Measurements from ENCODE around the gene EXOC3L4.
A peak's percentile ranks its signal among the peaks of the same experiment; 100 is the strongest.

The EXOC3L4 gene

DNA sequence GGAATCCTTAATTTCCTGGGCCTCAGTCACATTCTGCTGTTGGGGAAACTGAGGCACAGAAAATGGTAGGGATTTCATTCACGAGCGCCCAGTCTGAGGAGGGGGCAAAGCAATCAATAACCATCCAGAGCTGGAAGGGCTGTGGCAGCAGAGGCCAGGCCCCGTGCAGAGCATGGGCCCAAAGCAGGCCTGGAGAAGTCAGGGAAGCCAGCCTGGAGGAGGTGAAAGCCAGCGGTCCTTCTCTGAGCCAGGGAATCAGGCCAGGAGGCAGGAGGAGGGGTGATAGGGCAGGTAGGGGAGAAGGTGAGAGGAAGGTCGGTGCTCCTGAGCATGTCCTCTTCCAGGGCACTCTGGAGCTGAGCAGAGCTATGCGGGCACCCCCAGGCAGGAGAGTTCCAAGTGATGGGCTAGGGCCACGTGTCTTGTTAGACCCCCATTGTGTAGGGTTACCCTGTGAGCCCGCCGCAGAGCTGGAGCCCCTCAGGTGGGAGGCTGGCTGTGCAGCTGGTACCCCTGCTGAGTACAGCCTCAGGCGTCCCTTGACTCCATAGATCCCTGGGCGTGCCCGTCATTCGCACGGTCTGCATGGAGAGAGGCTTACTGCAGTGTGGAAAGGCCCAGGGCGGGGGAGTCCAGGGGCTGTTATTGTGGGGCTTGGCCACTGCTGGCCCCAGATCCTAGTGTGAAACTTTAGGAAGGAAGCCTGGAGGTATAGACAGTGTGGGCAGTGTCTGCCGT is 33.5 kb downstream of the EXOC3L4 start:
- Mint-ChIP-seq H3K27me3 (peaks cover 4% of the 10 kb centered on the region), H3K36me3 (no peaks in the 10 kb centered on the region), H3K27ac (no peak overlapping the region), H3K4me1 (no peaks in the 10 kb centered on the region), H3K9me3 (no peaks in the 10 kb centered on the region), H3K4me3 (no peak overlapping the region)

DNA sequence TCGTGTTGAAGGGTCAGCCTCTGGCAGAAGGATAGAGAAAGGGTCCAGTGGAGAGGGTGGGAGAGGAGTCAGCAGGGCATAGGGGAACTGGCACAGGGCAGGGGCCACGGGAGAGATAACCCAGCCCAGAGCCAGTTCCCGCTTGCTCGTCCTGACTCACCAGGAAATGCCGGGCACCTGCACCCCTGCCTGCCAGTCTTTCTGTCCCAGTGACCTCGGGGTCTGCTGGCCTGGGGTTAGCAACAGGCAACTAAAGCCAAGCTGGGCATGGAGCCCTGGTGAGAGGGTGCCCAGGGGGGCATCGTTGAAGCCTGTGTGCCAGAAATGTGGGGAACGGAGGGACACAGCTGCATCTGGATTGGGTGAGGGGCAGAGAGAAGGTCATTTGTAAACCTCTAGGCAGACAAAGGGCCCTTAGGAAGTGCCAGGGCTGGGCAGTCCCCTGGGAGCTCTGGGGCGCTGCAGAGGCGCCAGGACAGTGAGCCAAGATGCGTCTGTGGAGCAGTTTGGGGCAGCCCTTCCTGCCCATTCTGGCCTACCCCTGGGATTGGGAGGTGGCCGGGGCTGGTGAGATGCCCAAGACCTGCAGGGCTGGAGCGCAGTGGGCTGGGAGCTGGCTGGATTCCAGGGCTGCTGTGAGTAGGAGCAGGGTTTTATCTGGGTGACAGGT is 34.2 kb downstream of the EXOC3L4 start:
- Mint-ChIP-seq H3K4me1 (no peaks in the 10 kb centered on the region), H3K4me3 (no peak overlapping the region)

DNA sequence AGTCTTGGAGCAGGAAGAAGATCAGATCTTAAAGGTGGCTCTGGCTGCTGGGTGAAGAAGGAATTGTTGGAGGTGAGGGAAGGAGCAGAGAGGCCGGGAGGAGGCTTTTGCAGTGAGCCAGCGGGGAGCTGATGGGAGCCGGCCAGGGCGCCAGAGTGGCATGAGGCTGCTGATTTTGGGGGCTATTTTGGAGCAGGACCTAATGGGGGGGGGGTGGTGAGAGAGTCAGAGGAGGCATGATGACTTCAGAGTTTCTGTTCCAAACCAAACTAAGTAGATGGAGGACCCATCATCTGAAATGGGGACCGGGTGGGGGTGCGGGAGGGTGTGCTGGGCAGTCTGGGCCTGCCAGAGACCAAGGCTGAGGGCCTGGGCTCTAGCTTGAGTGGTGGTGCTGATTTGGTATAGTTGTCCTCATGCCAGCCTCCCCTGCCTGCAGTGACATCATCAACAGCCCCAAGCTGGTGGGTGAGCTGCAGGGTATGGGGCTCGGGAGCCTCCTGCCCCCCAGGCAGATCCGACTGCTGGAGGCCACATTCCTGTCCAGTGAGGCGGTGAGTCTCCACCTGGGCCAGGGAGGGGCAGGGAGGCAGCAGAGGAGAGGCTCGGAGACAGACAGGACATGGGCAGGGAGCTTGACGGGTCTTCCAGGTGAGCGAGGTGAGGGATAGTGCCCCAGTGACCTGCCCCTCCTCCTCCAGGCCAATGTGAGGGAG is 34.9 kb downstream of the EXOC3L4 start:
- H3K4me1 Mint-ChIP-seq = no peaks in the 10 kb centered on the region
- no peaks in the 10 kb centered on the region for H3K27me3 Mint-ChIP-seq
- no peaks in the 10 kb centered on the region for H3K9me3 Mint-ChIP-seq
- no peak overlapping the region for H3K27ac Mint-ChIP-seq
- H3K36me3 Mint-ChIP-seq = no peaks in the 10 kb centered on the region
- H3K4me3 Mint-ChIP-seq = no peak overlapping the region

More for the DNA sequence above, 34.2 kb downstream of the EXOC3L4 start:
- no peak overlapping the region for H3K27ac Mint-ChIP-seq
- no peaks in the 10 kb centered on the region for H3K36me3 Mint-ChIP-seq
- peaks cover 4% of the 10 kb centered on the region for H3K27me3 Mint-ChIP-seq
- H3K9me3 Mint-ChIP-seq = no peaks in the 10 kb centered on the region

DNA sequence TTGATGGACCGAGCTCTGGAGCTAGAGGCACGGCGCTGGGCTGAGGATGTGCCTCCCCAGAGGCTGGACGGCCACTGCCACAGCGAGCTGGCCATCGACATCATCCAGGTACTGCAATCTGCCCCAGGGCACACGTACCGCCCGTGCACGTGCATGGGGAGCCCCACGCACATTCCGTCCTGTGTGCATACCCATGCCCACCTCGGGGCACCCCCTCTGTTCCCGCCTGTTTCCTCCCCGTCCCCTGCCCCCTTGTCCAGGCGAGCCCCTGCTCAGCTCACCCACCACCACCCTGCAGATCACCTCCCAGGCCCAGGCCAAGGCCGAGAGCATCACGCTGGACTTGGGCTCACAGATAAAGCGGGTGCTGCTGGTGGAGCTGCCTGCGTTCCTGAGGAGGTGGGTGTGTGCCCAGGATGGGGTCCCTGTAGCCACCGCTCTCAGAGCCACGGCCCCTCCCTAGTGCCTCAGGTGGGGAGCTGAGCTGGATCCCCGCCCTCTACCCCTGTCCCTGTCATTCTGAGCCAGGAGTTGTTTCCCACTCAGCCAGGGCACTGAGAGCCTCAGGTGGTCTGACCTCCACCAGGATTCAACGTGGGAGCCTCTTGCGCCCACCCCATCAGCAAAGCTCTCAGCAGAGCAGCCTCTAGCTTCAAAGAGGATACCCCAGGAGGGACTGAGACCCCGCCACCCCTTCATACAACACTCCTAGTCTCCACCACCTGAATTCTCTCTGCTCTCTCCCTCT is 35.7 kb downstream of the EXOC3L4 start:
- no peaks in the 10 kb centered on the region for H3K36me3 Mint-ChIP-seq

DNA sequence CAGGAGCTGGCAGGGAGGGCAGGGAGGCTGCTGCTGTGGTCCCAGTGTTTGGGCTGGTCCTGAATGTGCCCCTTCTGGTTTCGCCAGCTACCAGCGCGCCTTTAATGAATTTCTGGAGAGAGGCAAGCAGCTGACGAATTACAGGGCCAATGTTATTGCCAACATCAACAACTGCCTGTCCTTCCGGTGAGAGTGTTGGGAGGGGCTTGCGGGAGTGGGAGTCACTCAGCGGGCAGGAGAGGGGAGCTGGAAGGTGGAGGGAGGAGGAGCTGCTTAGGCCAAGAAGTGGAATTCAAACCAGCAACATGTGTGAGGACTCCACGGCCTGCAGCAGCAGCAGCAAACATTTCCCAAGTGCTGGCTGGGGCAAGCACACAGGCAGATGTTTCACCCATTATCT is 36.4 kb downstream of the EXOC3L4 start:
- Mint-ChIP-seq H3K4me1 (no peaks in the 10 kb centered on the region), H3K27me3 (no peaks in the 10 kb centered on the region), H3K36me3 (no peaks in the 10 kb centered on the region), H3K27ac (no peak overlapping the region), H3K9me3 (no peaks in the 10 kb centered on the region), H3K4me3 (no peak overlapping the region)

More for the DNA sequence above, 35.7 kb downstream of the EXOC3L4 start:
- Mint-ChIP-seq H3K4me1 (no peaks in the 10 kb centered on the region), H3K27me3 (no peaks in the 10 kb centered on the region), H3K4me3 (no peak overlapping the region), H3K27ac (peak overlapping the region; percentile 82), H3K9me3 (no peaks in the 10 kb centered on the region)

DNA sequence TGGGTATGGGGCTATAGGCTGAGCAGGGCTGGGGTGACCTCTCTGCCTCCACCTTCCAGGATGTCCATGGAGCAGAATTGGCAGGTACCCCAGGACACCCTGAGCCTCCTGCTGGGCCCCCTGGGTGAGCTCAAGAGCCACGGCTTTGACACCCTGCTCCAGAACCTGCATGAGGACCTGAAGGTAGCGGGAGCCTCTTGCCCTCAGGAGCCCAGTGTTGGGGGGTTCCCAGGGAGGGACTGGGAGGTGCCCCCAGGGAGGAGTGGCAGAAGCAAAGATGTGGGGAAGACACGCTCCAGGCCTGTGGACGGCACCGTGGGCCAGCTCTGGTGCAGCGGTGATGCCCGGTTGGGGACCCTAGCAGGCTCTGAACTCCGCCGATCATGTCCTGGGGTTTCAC is 37.1 kb downstream of the EXOC3L4 start:
- Mint-ChIP-seq H3K9me3 (no peaks in the 10 kb centered on the region), H3K36me3 (no peaks in the 10 kb centered on the region), H3K27me3 (no peaks in the 10 kb centered on the region), H3K27ac (no peak overlapping the region), H3K4me1 (no peaks in the 10 kb centered on the region), H3K4me3 (no peak overlapping the region)

DNA sequence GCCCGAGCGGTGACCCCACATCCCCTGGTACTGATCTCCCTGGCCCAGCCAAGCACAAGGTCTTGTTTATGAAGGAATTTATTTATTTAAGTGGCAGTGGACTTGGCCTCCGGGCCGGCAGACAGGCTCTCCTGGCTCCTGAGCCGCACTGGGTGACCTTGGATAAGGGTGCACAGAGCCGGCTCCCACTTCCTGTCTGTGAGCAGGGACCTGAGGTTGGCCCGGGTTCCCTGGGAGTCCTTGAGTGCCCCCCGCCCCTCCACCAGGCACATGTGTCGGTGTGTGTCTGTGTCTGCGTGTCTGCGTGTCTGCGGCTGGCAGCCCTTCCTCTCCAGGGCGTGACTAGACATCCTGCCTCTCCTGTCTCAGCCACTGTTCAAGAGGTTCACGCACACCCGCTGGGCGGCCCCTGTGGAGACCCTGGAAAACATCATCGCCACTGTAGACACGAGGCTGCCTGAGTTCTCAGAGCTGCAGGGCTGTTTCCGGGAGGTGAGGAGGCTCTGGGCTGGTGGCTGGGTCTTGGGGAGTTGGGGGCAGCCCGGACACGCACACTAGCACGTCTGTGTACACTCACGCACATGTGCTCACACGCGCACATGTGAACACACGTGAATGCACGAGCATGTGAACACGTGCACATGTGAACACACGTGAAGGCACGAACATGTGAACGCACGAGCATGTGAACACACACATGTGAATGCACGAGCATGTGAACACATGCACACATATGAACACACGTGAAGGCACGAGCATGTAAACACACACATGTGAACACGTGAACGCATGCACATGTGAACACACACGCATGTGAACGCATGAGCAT is 38.1 kb downstream of the EXOC3L4 start:
- Mint-ChIP-seq H3K9me3 (no peaks in the 10 kb centered on the region), H3K27ac (no peak overlapping the region), H3K27me3 (no peaks in the 10 kb centered on the region), H3K36me3 (no peaks in the 10 kb centered on the region), H3K4me1 (no peaks in the 10 kb centered on the region), H3K4me3 (no peak overlapping the region)

DNA sequence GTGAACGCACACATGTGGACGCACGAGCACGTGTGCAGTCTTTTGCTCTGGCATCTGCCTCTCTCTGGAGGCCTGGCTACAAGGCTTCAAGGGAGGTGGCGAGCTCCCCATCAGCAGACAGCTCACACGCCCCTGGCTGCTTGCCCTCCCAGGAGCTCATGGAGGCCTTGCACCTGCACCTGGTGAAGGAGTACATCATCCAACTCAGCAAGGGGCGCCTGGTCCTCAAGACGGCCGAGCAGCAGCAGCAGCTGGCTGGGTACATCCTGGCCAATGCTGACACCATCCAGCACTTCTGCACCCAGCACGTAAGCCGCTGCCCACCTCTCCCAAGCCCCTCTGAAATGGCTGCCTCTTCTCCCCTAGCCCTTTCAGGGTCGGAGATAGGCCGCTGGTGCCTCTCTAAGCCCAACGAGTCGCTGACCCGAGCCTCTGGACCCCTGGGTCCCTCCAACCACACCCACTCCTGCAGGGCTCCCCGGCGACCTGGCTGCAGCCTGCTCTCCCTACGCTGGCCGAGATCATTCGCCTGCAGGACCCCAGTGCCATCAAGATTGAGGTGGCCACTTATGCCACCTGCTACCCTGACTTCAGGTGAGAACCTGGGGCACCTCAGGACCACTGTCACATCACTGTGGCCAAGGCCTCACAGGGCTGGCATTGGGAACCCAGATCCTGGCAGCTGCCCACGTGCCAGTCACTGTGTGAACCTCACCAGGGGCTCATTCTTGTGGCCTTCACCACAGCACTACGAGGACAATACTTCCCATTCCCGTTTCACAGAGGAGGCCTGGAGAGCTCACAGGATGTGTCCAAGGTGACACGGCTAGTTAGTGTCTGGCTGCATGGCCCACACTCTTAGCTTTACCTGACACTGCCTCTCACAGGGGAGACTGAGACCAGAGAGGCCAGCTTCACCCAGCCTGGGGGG is 39.0 kb downstream of the EXOC3L4 start:
- Mint-ChIP-seq H3K27me3 (no peaks in the 10 kb centered on the region), H3K36me3 (no peaks in the 10 kb centered on the region), H3K4me1 (no peaks in the 10 kb centered on the region), H3K4me3 (no peak overlapping the region), H3K9me3 (no peaks in the 10 kb centered on the region), H3K27ac (no peak overlapping the region)

DNA sequence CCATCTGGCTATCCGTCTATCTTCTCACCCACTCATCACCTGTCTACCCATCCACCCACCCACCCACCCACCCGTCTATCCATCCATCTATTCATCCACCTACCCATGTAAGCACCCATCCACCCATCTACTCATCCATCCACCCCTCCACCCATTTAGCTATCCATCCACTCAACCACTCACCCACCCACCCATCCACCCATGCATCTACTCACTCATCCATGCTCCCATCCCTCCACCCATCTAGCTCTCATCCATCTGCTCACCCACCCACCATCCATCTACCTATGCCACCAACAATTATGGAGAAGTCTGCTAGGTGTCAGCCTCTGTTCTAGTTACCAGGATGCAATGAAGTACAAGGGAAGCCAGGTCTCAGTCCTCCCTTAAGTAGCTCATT is 39.9 kb downstream of the EXOC3L4 start:
- Mint-ChIP-seq H3K4me3 (no peak overlapping the region), H3K27ac (no peak overlapping the region), H3K9me3 (no peaks in the 10 kb centered on the region), H3K36me3 (no peaks in the 10 kb centered on the region), H3K27me3 (peaks cover 2% of the 10 kb centered on the region), H3K4me1 (no peaks in the 10 kb centered on the region)

DNA sequence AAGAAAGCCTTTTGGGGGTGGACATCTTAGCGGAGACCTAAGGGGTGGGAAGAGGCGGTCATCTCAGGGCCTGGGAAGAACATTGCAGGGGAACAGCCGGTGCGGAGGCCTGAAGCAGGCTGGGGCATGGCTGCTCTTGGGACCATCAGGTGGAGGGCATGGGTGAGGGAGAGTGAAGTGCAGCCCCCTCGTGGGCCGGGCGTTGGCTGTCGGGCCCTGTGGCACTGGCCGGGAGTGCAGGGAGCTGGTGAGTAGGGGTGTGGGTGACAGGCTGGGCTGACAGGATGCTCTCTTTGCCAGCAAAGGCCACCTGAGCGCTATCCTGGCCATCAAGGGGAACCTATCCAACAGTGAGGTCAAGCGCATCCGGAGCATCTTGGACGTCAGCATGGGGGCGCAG is 40.4 kb downstream of the EXOC3L4 start:
- Mint-ChIP-seq H3K4me3 (no peak overlapping the region), H3K27ac (no peak overlapping the region), H3K36me3 (no peaks in the 10 kb centered on the region), H3K4me1 (no peaks in the 10 kb centered on the region), H3K27me3 (peaks cover 2% of the 10 kb centered on the region), H3K9me3 (no peaks in the 10 kb centered on the region)

DNA sequence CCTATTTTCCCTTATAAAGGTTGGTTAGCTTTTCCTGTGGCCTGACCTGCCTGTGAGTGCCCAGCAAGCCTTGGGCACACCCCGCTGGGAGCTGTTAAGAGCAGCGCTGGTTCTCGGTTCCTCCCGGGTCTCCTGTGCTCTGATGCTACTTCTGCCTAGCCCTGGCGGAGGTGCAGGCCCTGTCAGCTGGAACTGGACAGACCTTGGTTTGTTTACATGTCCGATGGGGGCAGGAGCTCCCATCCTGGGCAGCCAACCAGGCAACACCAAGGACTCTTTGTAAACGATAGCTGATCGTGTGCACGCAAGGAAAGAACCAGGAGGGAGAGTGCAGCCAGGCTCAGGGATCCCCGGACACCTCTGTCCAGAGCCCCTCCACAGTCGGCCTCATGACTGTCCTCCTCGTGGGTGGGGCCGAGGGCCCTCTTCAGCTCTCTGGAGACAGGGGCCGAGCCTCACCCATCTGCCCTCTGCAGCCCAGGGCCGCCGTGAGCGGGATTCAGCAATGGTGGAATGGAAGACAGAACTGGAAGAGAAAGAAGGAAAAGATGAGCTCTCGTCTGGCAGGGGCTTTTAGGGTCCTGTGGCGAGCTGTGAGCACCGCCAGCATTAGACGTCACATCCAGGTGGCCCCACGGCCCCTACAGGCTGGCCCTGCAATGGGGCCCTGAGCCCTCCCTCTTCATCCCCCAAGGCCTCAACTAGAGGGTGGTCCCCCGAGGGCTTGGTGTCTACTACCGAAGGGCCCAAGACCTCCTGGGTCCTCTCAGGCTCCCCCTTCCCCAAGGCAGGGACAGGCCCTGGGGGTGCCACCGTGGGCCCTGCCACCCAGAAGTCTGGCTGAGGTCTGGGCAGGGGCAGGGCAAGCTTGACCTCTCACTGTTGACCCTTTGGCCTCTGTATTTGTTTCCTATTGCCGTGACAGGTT is 41.1 kb downstream of the EXOC3L4 start:
- no peaks in the 10 kb centered on the region for H3K9me3 Mint-ChIP-seq
- peaks cover 4% of the 10 kb centered on the region for H3K4me1 Mint-ChIP-seq
- H3K27ac Mint-ChIP-seq = no peak overlapping the region
- no peaks in the 10 kb centered on the region for H3K36me3 Mint-ChIP-seq
- peaks cover 8% of the 10 kb centered on the region for H3K27me3 Mint-ChIP-seq
- H3K4me3 Mint-ChIP-seq = no peak overlapping the region

DNA sequence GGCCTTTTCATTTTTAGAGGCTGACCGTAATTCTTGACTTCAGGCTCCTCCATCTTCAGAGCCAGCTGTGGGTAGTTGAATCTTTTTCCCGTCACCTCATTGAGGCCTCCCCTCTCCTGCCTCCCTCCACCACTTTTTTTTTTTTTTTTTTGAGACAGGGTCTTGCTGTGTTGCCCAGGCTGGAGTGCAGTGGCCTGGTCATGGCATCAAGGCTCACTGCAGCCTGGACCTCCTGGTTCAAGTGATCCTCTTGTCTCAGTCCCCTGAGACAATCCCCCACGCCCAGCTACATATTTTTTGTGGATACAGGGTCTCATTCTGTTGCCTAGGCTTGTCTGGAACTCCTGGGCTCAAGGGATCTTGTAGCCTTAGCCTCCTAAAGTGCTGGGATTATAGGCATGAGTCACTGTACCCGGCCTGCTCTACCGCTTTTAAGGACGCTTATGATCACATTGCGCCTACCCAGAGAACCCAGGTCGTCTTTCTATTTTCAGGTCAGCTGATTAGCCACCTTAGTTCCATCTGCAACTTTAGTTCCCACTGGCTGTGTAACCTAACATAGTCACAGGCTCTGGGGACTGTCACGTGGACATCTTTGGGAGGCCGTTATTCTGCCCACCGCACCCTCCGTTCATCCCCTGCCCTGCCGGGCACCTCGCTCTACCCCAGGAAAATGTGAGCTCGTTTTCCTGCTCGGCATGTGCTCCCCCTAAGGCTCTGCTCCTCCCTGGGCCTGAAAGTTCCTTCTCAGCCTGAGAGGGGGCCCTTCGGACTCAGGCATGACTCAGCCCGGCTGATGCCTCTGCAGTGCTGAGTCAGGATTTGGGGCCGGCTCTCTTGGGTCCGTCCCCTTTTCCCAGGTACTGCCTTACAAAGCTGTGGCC is 42.1 kb downstream of the EXOC3L4 start:
- Mint-ChIP-seq H3K9me3 (no peaks in the 10 kb centered on the region), H3K27ac (no peak overlapping the region), H3K4me1 (peaks cover 9% of the 10 kb centered on the region), H3K36me3 (no peaks in the 10 kb centered on the region), H3K4me3 (no peak overlapping the region), H3K27me3 (peaks cover 9% of the 10 kb centered on the region)

Measured in activated naive CD4-positive, alpha-beta T cell treated with anti-CD3 and anti-CD28 coated beads, Interleukin-2, amount 50 U/mL, for 24 hours (primary cell).